Naive thymus-derived CD4-positive, alpha-beta T cell (primary cell): Measurements from ENCODE around the gene SMARCA2. TPM values are rescaled to one million over a fixed set of nuclear protein-coding genes. Genes with fewer than 3 reads are reported as not detected.

ENCODE experiments used
- ATAC-seq: fragments of 150-1000 bp; cut with Tn5 transposase; 2 replicates; pipeline ENCODE4 v1.10.0; 2021; ENCODE audit warnings: mild to moderate bottlenecking, moderate library complexity
- CTCF ChIA-PET: fragments of 350-600 bp; sonication (Branson Sonifier 250); formaldehyde crosslinking; loops from one replicate; lab custom pipeline; 2021; ENCODE audit warnings: antibody characterized with exemption; lab: Charles Lee
- POLR2A ChIA-PET: fragments of 350-600 bp; sonication (Branson Sonifier 250); formaldehyde crosslinking; loops from one replicate; lab custom pipeline; 2021; ENCODE audit warnings: antibody characterized with exemption, inconsistent platforms; lab: Charles Lee
- DNase-seq, 9 donors: peaks; one replicate each; pipeline versions ENCODE4 v3.0.0 to v3.0.0-alpha.2; 2020 to 2022; ENCODE audit warnings: mixed read lengths in 1 of 9
- H3K27ac ChIP-seq: one replicate; pipeline ENCODE4 v1.7.0; 2013; ENCODE audit warnings: mild to moderate bottlenecking, low read depth, low read length, moderate library complexity
- H3K27me3 ChIP-seq, 2 donors: one replicate each; pipeline ENCODE4 v1.7.0; 2013; ENCODE audit warnings: low read length in 2 of 2, mild to moderate bottlenecking in 2 of 2, moderate library complexity in 2 of 2; ENCODE audit not compliant: control insufficient read depth in 2 of 2, insufficient read depth in 2 of 2
- H3K36me3 ChIP-seq, 3 experiments: 1 replicate in 2 of 3; 2 replicates in 1 of 3; pipeline ENCODE4 v1.7.0; 2013; ENCODE audit warnings: low read length in 3 of 3, mild to moderate bottlenecking in 3 of 3, moderate library complexity in 1 of 3; ENCODE audit not compliant: insufficient read depth in 3 of 3, control insufficient read depth in 2 of 3
- H3K4me1 ChIP-seq, 2 donors: one replicate each; pipeline ENCODE4 v1.7.0; 2013; ENCODE audit warnings: low read length in 2 of 2, mild to moderate bottlenecking in 2 of 2, moderate library complexity in 1 of 2; ENCODE audit not compliant: control insufficient read depth in 2 of 2, insufficient read depth in 2 of 2
- H3K4me3 ChIP-seq: 2 replicates; pipeline ENCODE4 v1.7.0; 2013; ENCODE audit warnings: mild to moderate bottlenecking, low read length
- H3K9me3 ChIP-seq, 3 experiments: 1 replicate in 2 of 3; 2 replicates in 1 of 3; pipeline ENCODE4 v1.7.0; 2013; ENCODE audit warnings: low read length in 3 of 3; ENCODE audit not compliant: control insufficient read depth in 2 of 3
- H3K27ac Mint-ChIP-seq, 9 donors: one replicate each; pipeline ENCODE4 v1.8.0; 2020 to 2022; ENCODE audit warnings: mixed read lengths in 9 of 9, mild to moderate bottlenecking in 8 of 9, moderate library complexity in 5 of 9, inconsistent platforms in 2 of 9
- H3K27me3 Mint-ChIP-seq, 5 donors: one replicate each; pipeline ENCODE4 v1.8.0; 2021 to 2022; ENCODE audit warnings: mixed read lengths in 5 of 5, mild to moderate bottlenecking in 1 of 5
- H3K36me3 Mint-ChIP-seq, 5 donors: one replicate each; pipeline ENCODE4 v1.8.0; 2020 to 2022; ENCODE audit warnings: mixed read lengths in 5 of 5, mild to moderate bottlenecking in 3 of 5, inconsistent platforms in 1 of 5
- H3K4me1 Mint-ChIP-seq, 7 donors: one replicate each; pipeline ENCODE4 v1.8.0; 2020 to 2022; ENCODE audit warnings: mixed read lengths in 7 of 7, mild to moderate bottlenecking in 3 of 7, inconsistent platforms in 1 of 7
- H3K4me3 Mint-ChIP-seq, 10 donors: one replicate each; pipeline ENCODE4 v1.8.0; 2020 to 2022; ENCODE audit warnings: mild to moderate bottlenecking in 10 of 10, mixed read lengths in 10 of 10, moderate library complexity in 6 of 10, inconsistent platforms in 2 of 10
- H3K9me3 Mint-ChIP-seq, 11 donors: one replicate each; pipeline ENCODE4 v1.8.0; 2020 to 2022; ENCODE audit warnings: mixed read lengths in 11 of 11, mild to moderate bottlenecking in 4 of 11, inconsistent platforms in 1 of 11, moderate library complexity in 1 of 11
- intact Hi-C, 2 donors: fragments of 100-400 bp; cut with micrococcal nuclease; formaldehyde crosslinking; loops; one replicate each; pipeline ENCODE4 v1.15.1; 2023
- polyA plus RNA-seq, 2 donors: library from polyadenylated mRNA; unstranded; fragments of 300-500 nt; fragmentation: Illumina TruSeq; gene quantifications; one replicate each; pipeline ENCODE4 v1.2.3, GENCODE V29; 2021
- total RNA-seq, 6 experiments: library from RNA in 5 of 6; stranded (reverse) in 5 of 6; gene quantifications; 1 replicate in 5 of 6; 2 replicates in 1 of 6; pipeline ENCODE4 v1.2.3 and lab custom pipeline; 2021 to 2026

SMARCA2 gene
- total and polyA plus RNA-seq, 7 experiments from 2014 or later: 37.1 to 294 (median 256) TPM

- no peaks in the 10 kb centered on the region for H3K27me3 ChIP-seq
- no peak overlapping the region for H3K27ac ChIP-seq
- H3K4me3 ChIP-seq: no peak overlapping the region
- H3K9me3 Mint-ChIP-seq: no peaks in the 10 kb centered on the region
- H3K36me3 ChIP-seq: peaks cover 0 to 39% (median 10%) of the 10 kb centered on the region in 3 experiments
- no peak overlapping the region for H3K27ac Mint-ChIP-seq
- DNase-seq: no peak
- no peak overlapping the region for H3K4me3 Mint-ChIP-seq
- peaks cover 5 to 30% (median 21%) of the 10 kb centered on the region in 5 donors for H3K36me3 Mint-ChIP-seq
- no peak for ATAC-seq
- H3K4me1 Mint-ChIP-seq: peaks cover 0 to 7% (median 4%) of the 10 kb centered on the region in 7 donors
- CTCF ChIA-PET: interaction anchor here (0.7 to 1.2 kb wide), 3 partner anchors 9 to 47 kb away, joined by 3 read pairs; no protein-coding TSS in a partner anchor
- H3K9me3 ChIP-seq: no peaks in the 10 kb centered on the region
- H3K27me3 Mint-ChIP-seq: no peaks in the 10 kb centered on the region
- intact Hi-C loops: loop anchor here (2.0 to 10.0 kb wide), 2 partner anchors 48 to 456 kb away; no protein-coding TSS in a partner anchor
- no peaks in the 10 kb centered on the region for H3K4me1 ChIP-seq
- POLR2A ChIA-PET: interaction anchor here (1.1 kb wide), 1 partner anchor 22 kb away, joined by 3 read pairs; no protein-coding TSS in a partner anchor
Measured at GRCh38 chr9:2180704-2181103, 165.6 kb downstream of the SMARCA2 start.

- Mint-ChIP-seq H3K27me3 (no peaks in the 10 kb centered on the region), H3K36me3 (peaks cover 9 to 37% (median 28%) of the 10 kb centered on the region in 5 donors), H3K4me1 (peaks cover 0 to 7% (median 4%) of the 10 kb centered on the region in 7 donors), H3K9me3 (no peaks in the 10 kb centered on the region), H3K4me3 (no peak overlapping the region), H3K27ac (peak overlapping the region in 2 of 9 donors; percentile 14 to 22)
- peaks cover 0 to 49% (median 16%) of the 10 kb centered on the region in 3 experiments for H3K36me3 ChIP-seq
- no peak overlapping the region for H3K4me3 ChIP-seq
- ATAC-seq (no peak), DNase-seq (no peak)
- H3K4me1 ChIP-seq: no peaks in the 10 kb centered on the region
- no peaks in the 10 kb centered on the region for H3K9me3 ChIP-seq
- intact Hi-C loops: loop anchor here (2.0 to 10.0 kb wide), 2 partner anchors 49 to 457 kb away; no protein-coding TSS in a partner anchor
- ChIA-PET CTCF (interaction anchor here (1.2 kb wide), 1 partner anchor 48 kb away, joined by 3 read pairs; no protein-coding TSS in a partner anchor), POLR2A (no interaction called here)
- no peaks in the 10 kb centered on the region for H3K27me3 ChIP-seq
- H3K27ac ChIP-seq: no peak overlapping the region
Measured at GRCh38 chr9:2181792-2182191, 166.6 kb downstream of the SMARCA2 start.

GRCh38 chr9:2190939-2191608 is 175.9 kb downstream of the SMARCA2 start:
- no peak overlapping the region for H3K27ac Mint-ChIP-seq
- CTCF ChIA-PET: no interaction called here
- POLR2A ChIA-PET: no interaction called here

GRCh38 chr9:2191609-2191972 is 176.4 kb downstream of the SMARCA2 start:
- Histone ChIP-seq H3K27ac (no peak overlapping the region), H3K9me3 (no peaks in the 10 kb centered on the region), H3K4me3 (no peak overlapping the region), H3K27me3 (no peaks in the 10 kb centered on the region), H3K4me1 (no peaks in the 10 kb centered on the region), H3K36me3 (peaks cover 20 to 82% (median 21%) of the 10 kb centered on the region in 3 experiments)
- ATAC-seq (no peak), DNase-seq (no peak)
- peaks cover 0 to 6% (median 0%) of the 10 kb centered on the region in 11 donors for H3K9me3 Mint-ChIP-seq
- peaks cover 31 to 84% (median 74%) of the 10 kb centered on the region in 5 donors for H3K36me3 Mint-ChIP-seq
- ChIA-PET CTCF (no interaction called here), POLR2A (no interaction called here)
- H3K4me1 Mint-ChIP-seq: no peaks in the 10 kb centered on the region
- no peak overlapping the region for H3K27ac Mint-ChIP-seq
- no peaks in the 10 kb centered on the region for H3K27me3 Mint-ChIP-seq
- no peak overlapping the region for H3K4me3 Mint-ChIP-seq
- intact Hi-C loops: no loop called here

More at GRCh38 chr9:2190939-2191608, 175.9 kb downstream of the SMARCA2 start:
- no peak for DNase-seq
- H3K27me3 ChIP-seq: no peaks in the 10 kb centered on the region
- H3K27ac ChIP-seq: no peak overlapping the region
- no peaks in the 10 kb centered on the region for H3K4me1 Mint-ChIP-seq
- H3K4me3 ChIP-seq: no peak overlapping the region
- H3K27me3 Mint-ChIP-seq: no peaks in the 10 kb centered on the region
- no peak for ATAC-seq
- no peaks in the 10 kb centered on the region for H3K9me3 ChIP-seq
- peaks cover 21 to 85% (median 21%) of the 10 kb centered on the region in 3 experiments for H3K36me3 ChIP-seq
- H3K4me1 ChIP-seq: no peaks in the 10 kb centered on the region
- no peak overlapping the region for H3K4me3 Mint-ChIP-seq
- H3K9me3 Mint-ChIP-seq: peaks cover 0 to 6% (median 0%) of the 10 kb centered on the region in 11 donors
- H3K36me3 Mint-ChIP-seq: peaks cover 31 to 80% (median 71%) of the 10 kb centered on the region in 5 donors
- intact Hi-C loops: no loop called here

- ChIA-PET CTCF (no interaction called here), POLR2A (no interaction called here)
- Mint-ChIP-seq H3K4me3 (no peak overlapping the region), H3K27ac (peak overlapping the region in 2 of 9 donors; percentile 4 to 38), H3K27me3 (no peaks in the 10 kb centered on the region), H3K4me1 (no peaks in the 10 kb centered on the region), H3K9me3 (peaks cover 0 to 6% (median 0%) of the 10 kb centered on the region in 11 donors), H3K36me3 (peaks cover 31 to 86% (median 77%) of the 10 kb centered on the region in 5 donors)
- Histone ChIP-seq H3K27ac (no peak overlapping the region), H3K9me3 (no peaks in the 10 kb centered on the region), H3K4me3 (no peak overlapping the region), H3K27me3 (no peaks in the 10 kb centered on the region), H3K4me1 (no peaks in the 10 kb centered on the region), H3K36me3 (peaks cover 17 to 73% (median 20%) of the 10 kb centered on the region in 3 experiments)
- intact Hi-C loops: no loop called here
- DNase-seq (no peak), ATAC-seq (no peak)
Measured at GRCh38 chr9:2192356-2192979, 177.3 kb downstream of the SMARCA2 start.

GRCh38 chr9:2193552-2193951 is 178.4 kb downstream of the SMARCA2 start:
- no peak for DNase-seq
- Mint-ChIP-seq H3K4me3 (no peak overlapping the region), H3K27ac (no peak overlapping the region), H3K27me3 (no peaks in the 10 kb centered on the region), H3K9me3 (peaks cover 0 to 6% (median 2%) of the 10 kb centered on the region in 11 donors), H3K4me1 (no peaks in the 10 kb centered on the region), H3K36me3 (peaks cover 31 to 94% (median 85%) of the 10 kb centered on the region in 5 donors)
- intact Hi-C loops: no loop called here
- no peak overlapping the region for H3K4me3 ChIP-seq
- ChIA-PET POLR2A (no interaction called here), CTCF (no interaction called here)
- ATAC-seq: no peak
- H3K36me3 ChIP-seq: peaks cover 17 to 74% (median 17%) of the 10 kb centered on the region in 3 experiments
- H3K27me3 ChIP-seq: no peaks in the 10 kb centered on the region
- no peaks in the 10 kb centered on the region for H3K4me1 ChIP-seq
- no peak overlapping the region for H3K27ac ChIP-seq
- H3K9me3 ChIP-seq: no peaks in the 10 kb centered on the region
